Nephron progenitor cell (in vitro differentiated cells): ENCODE measurements around the gene MAN1B1.
"Not testable (repeated sequence)": the region's sequence is repeated elsewhere in the genome, so short reads cannot be mapped to it uniquely, and the experiment has no call there.

Experiments
- DNase-seq: peaks from one replicate; pipeline ENCODE4 v3.0.0; 2021
- H3K27ac Mint-ChIP-seq: 2 replicates; pipeline ENCODE4 v1.8.0; 2021; ENCODE audit warnings: mild to moderate bottlenecking, moderate library complexity, mixed read lengths
- H3K27me3 Mint-ChIP-seq: 2 replicates; pipeline ENCODE4 v1.8.0; 2021; ENCODE audit warnings: mild to moderate bottlenecking, low read depth, mixed read lengths; ENCODE audit not compliant: poor library complexity
- H3K36me3 Mint-ChIP-seq: 2 replicates; pipeline ENCODE4 v1.8.0; 2021; ENCODE audit warnings: low read depth, mixed read lengths
- H3K4me1 Mint-ChIP-seq: 2 replicates; pipeline ENCODE4 v1.8.0; 2021; ENCODE audit warnings: mixed read lengths
- H3K4me3 Mint-ChIP-seq: 2 replicates; pipeline ENCODE4 v1.8.0; 2021; ENCODE audit warnings: mild to moderate bottlenecking, moderate library complexity, mixed read lengths
- H3K9me3 Mint-ChIP-seq: 2 replicates; pipeline ENCODE4 v1.8.0; 2021; ENCODE audit warnings: mild to moderate bottlenecking, moderate library complexity, mixed read lengths
- CTCF ChIP-seq: fragments of 200-600 bp; sonication (generic); IDR thresholded peaks from 2 replicates; pipeline ENCODE4 v1.5.0; 2021; ENCODE audit warnings: antibody characterized with exemption

The MAN1B1 gene

DNA sequence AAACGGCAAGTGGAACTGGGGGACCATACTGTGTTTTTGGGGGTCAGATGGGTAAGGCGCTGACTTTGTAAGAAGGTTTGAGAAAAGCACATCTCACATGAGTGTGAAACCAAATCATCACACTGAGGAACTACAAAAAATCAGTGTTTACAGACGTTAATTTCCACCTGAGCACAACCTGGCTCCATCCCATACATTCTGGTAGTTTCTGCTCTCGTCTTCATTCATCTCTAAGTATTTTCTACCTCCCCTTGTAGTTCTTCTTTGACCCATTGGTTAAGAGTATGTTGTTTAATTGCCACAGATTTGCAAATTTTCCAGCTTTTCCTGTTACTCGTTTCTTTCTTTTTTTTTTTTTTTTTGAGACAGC, 36.7 kb downstream of the MAN1B1 start:
- DNase-seq, result no peak
- no peaks in the 10 kb centered on the region for H3K36me3 Mint-ChIP-seq
- H3K9me3 Mint-ChIP-seq, result no peaks in the 10 kb centered on the region
- peaks cover 26% of the 10 kb centered on the region for H3K4me1 Mint-ChIP-seq
- no peak for TF ChIP-seq CTCF
- no peak overlapping the region for H3K27ac Mint-ChIP-seq
- H3K4me3 Mint-ChIP-seq, result no peak overlapping the region
- H3K27me3 Mint-ChIP-seq, result peaks cover 5% of the 10 kb centered on the region

- H3K4me3 Mint-ChIP-seq, H3K27ac Mint-ChIP-seq, H3K9me3 Mint-ChIP-seq, DNase-seq, H3K36me3 Mint-ChIP-seq, H3K27me3 Mint-ChIP-seq: not testable (repeated sequence)
- H3K4me1 Mint-ChIP-seq, result peaks cover 31% of the 10 kb centered on the region
Observed at GRCh38 chr9:137123952-137124462, 37.2 kb downstream of the MAN1B1 start.

- TF ChIP-seq CTCF, result no peak
- peaks cover 19% of the 10 kb centered on the region for H3K27me3 Mint-ChIP-seq
- H3K4me1 Mint-ChIP-seq, result peaks cover 30% of the 10 kb centered on the region
- no peak for DNase-seq
- no peaks in the 10 kb centered on the region for H3K36me3 Mint-ChIP-seq
- H3K9me3 Mint-ChIP-seq, result peaks cover 3% of the 10 kb centered on the region
- H3K27ac Mint-ChIP-seq, result peak overlapping the region; percentile 60
- no peak overlapping the region for H3K4me3 Mint-ChIP-seq
Observed at GRCh38 chr9:137126786-137127185, 40.0 kb downstream of the MAN1B1 start.

GRCh38 chr9:137127301-137128157, 40.7 kb downstream of the MAN1B1 start:
- Mint-ChIP-seq H3K4me3 (peak overlapping the region; percentile 89), H3K36me3 (no peaks in the 10 kb centered on the region), H3K4me1 (peaks cover 24% of the 10 kb centered on the region), H3K27me3 (peaks cover 26% of the 10 kb centered on the region), H3K27ac (peak overlapping the region; percentile 60), H3K9me3 (peaks cover 3% of the 10 kb centered on the region)
- DNase-seq, result no peak
- no peak for TF ChIP-seq CTCF

DNA sequence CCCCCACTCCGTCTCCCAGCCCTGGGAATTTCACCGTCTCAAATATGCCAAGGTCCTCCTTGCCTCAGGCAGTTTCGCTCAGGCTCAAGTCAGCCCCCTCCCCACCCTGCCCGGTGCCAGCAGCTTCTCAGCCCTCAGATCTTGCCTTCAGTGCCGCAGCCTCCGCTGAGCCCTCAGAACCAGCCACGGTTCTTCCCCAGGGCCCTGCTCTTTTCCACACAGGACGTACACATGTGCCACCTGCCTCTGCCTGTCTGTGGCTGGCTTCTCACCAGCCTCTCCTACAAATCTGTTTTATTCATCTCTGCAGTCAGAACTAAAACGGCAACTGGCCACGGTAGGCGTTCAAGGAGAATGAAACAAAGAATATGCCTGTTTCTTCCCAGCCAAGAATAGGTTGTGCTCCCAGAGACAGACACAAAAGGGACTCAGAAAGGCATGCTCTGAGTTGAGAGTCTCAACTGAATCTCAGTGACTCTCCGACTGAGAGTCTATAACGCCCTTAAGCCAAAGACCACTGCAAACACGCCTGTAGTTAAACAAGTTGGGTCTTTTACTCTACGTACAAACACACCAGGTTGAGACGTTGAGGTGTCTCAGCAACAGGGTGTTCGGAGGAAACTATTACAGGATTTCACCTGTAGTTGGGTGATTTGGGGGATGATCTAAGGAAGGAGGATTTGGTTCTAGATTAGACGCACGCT, 41.5 kb downstream of the MAN1B1 start:
- peak overlapping the region; percentile 89 for H3K4me3 Mint-ChIP-seq
- H3K4me1 Mint-ChIP-seq, result peaks cover 24% of the 10 kb centered on the region
- DNase-seq, result no peak
- H3K27ac Mint-ChIP-seq, result no peak overlapping the region
- H3K27me3 Mint-ChIP-seq, result peaks cover 34% of the 10 kb centered on the region
- H3K9me3 Mint-ChIP-seq, result peaks cover 7% of the 10 kb centered on the region
- TF ChIP-seq CTCF, result no peak
- H3K36me3 Mint-ChIP-seq, result no peaks in the 10 kb centered on the region

- Mint-ChIP-seq H3K27me3 (peaks cover 40% of the 10 kb centered on the region), H3K27ac (no peak overlapping the region), H3K9me3 (peaks cover 7% of the 10 kb centered on the region), H3K4me1 (peaks cover 24% of the 10 kb centered on the region), H3K4me3 (peak overlapping the region; percentile 89), H3K36me3 (no peaks in the 10 kb centered on the region)
- DNase-seq, result peak; percentile 36
- TF ChIP-seq CTCF, result no peak
Observed at GRCh38 chr9:137128862-137129455, 42.2 kb downstream of the MAN1B1 start.
